ENCODE data around the gene BICRA.
"Not testable (repeated sequence)": the region's sequence is repeated elsewhere in the genome, so short reads cannot be mapped to it uniquely, and the experiment has no call there.

Gene BICRA

GRCh38 chr19:47593860-47594259, 15.1 kb upstream of the BICRA start:
- no peaks in the 10 kb centered on the region for H3K9me3 ChIP-seq (ENCODE audit: control insufficient read depth, low read length)
- no peak overlapping the region for H3K4me2 ChIP-seq (ENCODE audit: low read length)

GRCh38 chr19:47595944-47596343, 13.0 kb upstream of the BICRA start:
- no peak for TF ChIP-seq CTCF (IDR thresholded peaks at IDR 0.05)
- no peaks in the 10 kb centered on the region for H3K79me2 ChIP-seq
- no peaks in the 10 kb centered on the region for H3K36me3 ChIP-seq (ENCODE audit: control insufficient read depth, insufficient read depth, low read length)
- no peak overlapping the region for H2AFZ ChIP-seq
- peaks cover 6% of the 10 kb centered on the region for H3K4me1 ChIP-seq
- no peak overlapping the region for H3K27ac ChIP-seq
- H3K9ac ChIP-seq: no peak overlapping the region
- no peaks in the 10 kb centered on the region for H3K9me3 ChIP-seq (ENCODE audit: control insufficient read depth, low read length)
- no peak overlapping the region for H3K4me3 ChIP-seq (ENCODE audit: low read depth, low read length)
- H3K4me2 ChIP-seq (ENCODE audit: low read length): no peak overlapping the region
- no peaks in the 10 kb centered on the region for H3K27me3 ChIP-seq (ENCODE audit: control insufficient read depth, insufficient read depth, low read length)

More at GRCh38 chr19:47593860-47594259, 15.1 kb upstream of the BICRA start:
- no peak for TF ChIP-seq CTCF (IDR thresholded peaks at IDR 0.05)
- H3K27ac ChIP-seq: no peak overlapping the region
- H3K79me2 ChIP-seq: no peaks in the 10 kb centered on the region
- H3K36me3 ChIP-seq (ENCODE audit: control insufficient read depth, insufficient read depth, low read length): no peaks in the 10 kb centered on the region
- no peak overlapping the region for H2AFZ ChIP-seq
- no peaks in the 10 kb centered on the region for H3K27me3 ChIP-seq (ENCODE audit: control insufficient read depth, insufficient read depth, low read length)
- no peak overlapping the region for H3K4me3 ChIP-seq (ENCODE audit: low read depth, low read length)
- H3K4me1 ChIP-seq: peaks cover 1% of the 10 kb centered on the region
- H3K9ac ChIP-seq: no peak overlapping the region

- no peak for TF ChIP-seq CTCF (IDR thresholded peaks at IDR 0.05)
- H3K79me2 ChIP-seq: no peaks in the 10 kb centered on the region
- peaks cover 6% of the 10 kb centered on the region for H3K4me1 ChIP-seq
- peak overlapping the region; percentile 75 for H2AFZ ChIP-seq
- H3K36me3 ChIP-seq (ENCODE audit: control insufficient read depth, insufficient read depth, low read length): no peaks in the 10 kb centered on the region
- H3K27ac ChIP-seq: peak overlapping the region; percentile 17
- no peak overlapping the region for H3K4me3 ChIP-seq (ENCODE audit: low read depth, low read length)
- H3K27me3 ChIP-seq (ENCODE audit: control insufficient read depth, insufficient read depth, low read length): no peaks in the 10 kb centered on the region
- H3K9ac ChIP-seq: no peak overlapping the region
- no peaks in the 10 kb centered on the region for H3K9me3 ChIP-seq (ENCODE audit: control insufficient read depth, low read length)
- no peak overlapping the region for H3K4me2 ChIP-seq (ENCODE audit: low read length)
Measured at GRCh38 chr19:47598407-47599349, 10.3 kb upstream of the BICRA start.

GRCh38 chr19:47599671-47600245, 9.2 kb upstream of the BICRA start:
- not testable (repeated sequence) for H3K9me3 ChIP-seq (ENCODE audit: control insufficient read depth, low read length); H3K27me3 ChIP-seq (ENCODE audit: control insufficient read depth, insufficient read depth, low read length); H3K79me2 ChIP-seq; H3K36me3 ChIP-seq (ENCODE audit: control insufficient read depth, insufficient read depth, low read length); H3K4me1 ChIP-seq; H3K9ac ChIP-seq
- Histone ChIP-seq H2AFZ (peak overlapping the region; percentile 96), H3K4me3 (ENCODE audit: low read depth, low read length) (peak overlapping the region; percentile 74), H3K4me2 (ENCODE audit: low read length) (peak overlapping the region; percentile 87), H3K27ac (peak overlapping the region; percentile 71)
